B cell (primary cell): ENCODE results near the gene RBM20. TPM values are rescaled to one million over a fixed set of nuclear protein-coding genes. Genes with fewer than 3 reads are reported as not detected.

Experiments used
- ATAC-seq: fragments of 200-7000 bp; cut with Tn5 transposase; one replicate; pipeline ENCODE4 v1.10.0; 2021; ENCODE audit warnings: low read depth, mild to moderate bottlenecking, moderate number of reproducible peaks, moderate library complexity
- CTCF ChIA-PET: fragments of 350-600 bp; sonication (Branson Sonifier 250); formaldehyde crosslinking; loops from one replicate; lab custom pipeline; 2021; ENCODE audit warnings: antibody characterized with exemption, inconsistent platforms; lab: Charles Lee
- POLR2A ChIA-PET: fragments of 350-600 bp; sonication (Branson Sonifier 250); formaldehyde crosslinking; loops from one replicate; lab custom pipeline; 2021; ENCODE audit warnings: antibody characterized with exemption; lab: Charles Lee
- DNase-seq: peaks from one replicate; pipeline ENCODE4 v3.0.0; 2013
- H2AFZ ChIP-seq: 2 replicates; pipeline ENCODE4 v1.6.1; 2012; ENCODE audit warnings: mild to moderate bottlenecking, low read depth, low read length; ENCODE audit not compliant: insufficient read depth, poor library complexity, severe bottlenecking
- H3K27ac ChIP-seq, 2 donors: 1 replicate in 1 of 2; 2 replicates in 1 of 2; pipeline ENCODE4 v1.5.1; 2012 to 2013; ENCODE audit warnings: low read length in 2 of 2, mild to moderate bottlenecking in 2 of 2, moderate library complexity in 1 of 2
- H3K27me3 ChIP-seq, 4 experiments: fragments of 200-600 bp in 1 of 4; sonication (generic) in 1 of 4; replicated peaks in 1 of 4; 1 replicate in 2 of 4; 2 replicates in 2 of 4; pipeline versions ENCODE4 v1.6.1 to v1.7.0; 2013 to 2016; ENCODE audit warnings: low read length in 3 of 4, mild to moderate bottlenecking in 2 of 4, mixed read lengths in 1 of 4, moderate library complexity in 1 of 4; ENCODE audit not compliant: insufficient read depth in 4 of 4, control insufficient read depth in 3 of 4; ENCODE audit errors: control extremely low read depth in 1 of 4
- H3K36me3 ChIP-seq, 2 experiments: replicated peaks in 1 of 2; 1 replicate in 1 of 2; 2 replicates in 1 of 2; pipeline versions ENCODE4 v1.6.1 to v1.7.1; 2013; ENCODE audit warnings: low read length in 1 of 2; ENCODE audit not compliant: insufficient read depth in 2 of 2, control insufficient read depth in 1 of 2; ENCODE audit errors: control extremely low read depth in 1 of 2, extremely low read depth in 1 of 2
- H3K4me1 ChIP-seq, 2 donors: fragments of 200-600 bp in 1 of 2; sonication (generic) in 1 of 2; 1 replicate in 1 of 2; 2 replicates in 1 of 2; pipeline versions ENCODE4 v1.5.1 to v1.6.1; 2013 to 2017; ENCODE audit warnings: low read length in 2 of 2; ENCODE audit not compliant: control insufficient read depth in 2 of 2, insufficient read depth in 2 of 2
- H3K4me2 ChIP-seq: replicated peaks from 2 replicates; pipeline ENCODE3; 2012; ENCODE audit warnings: mild to moderate bottlenecking, low read depth, low read length; ENCODE audit not compliant: poor library complexity, severe bottlenecking
- H3K4me3 ChIP-seq, 5 experiments: fragments of 200-600 bp in 1 of 5; sonication (generic) in 1 of 5; 1 replicate in 3 of 5; 2 replicates in 2 of 5; pipeline versions ENCODE4 v1.5.1 to v1.7.0; 2011 to 2016; ENCODE audit warnings: low read length in 4 of 5, mild to moderate bottlenecking in 4 of 5, low read depth in 2 of 5, control low read depth in 1 of 5, moderate library complexity in 1 of 5; ENCODE audit not compliant: insufficient read depth in 1 of 5; ENCODE audit errors: control extremely low read depth in 1 of 5, extremely low read depth in 1 of 5
- H3K79me2 ChIP-seq: fragments of 200-600 bp; sonication (generic); one replicate; pipeline ENCODE4 v1.6.0; 2016; ENCODE audit warnings: low read length; ENCODE audit not compliant: control insufficient read depth, insufficient read depth
- H3K9ac ChIP-seq: fragments of 200-600 bp; sonication (generic); 2 replicates; pipeline ENCODE4 v1.6.1; 2017; ENCODE audit warnings: mild to moderate bottlenecking, low read length, moderate library complexity
- H3K9me3 ChIP-seq, 3 donors: one replicate each; pipeline versions ENCODE4 v1.6.1 to v1.7.1; 2013; ENCODE audit warnings: low read length in 2 of 3; ENCODE audit not compliant: control insufficient read depth in 2 of 3, insufficient read depth in 1 of 3; ENCODE audit errors: control extremely low read depth in 1 of 3
- H4K20me1 ChIP-seq: 2 replicates; pipeline ENCODE4 v1.6.0; 2012; ENCODE audit warnings: mild to moderate bottlenecking, low read length; ENCODE audit not compliant: insufficient read depth, control insufficient read depth, poor library complexity, severe bottlenecking
- H3K27ac Mint-ChIP-seq: one replicate; pipeline ENCODE4 v1.8.0; 2021; ENCODE audit warnings: mixed read lengths
- H3K27me3 Mint-ChIP-seq: one replicate; pipeline ENCODE4 v1.8.0; 2021; ENCODE audit warnings: mixed read lengths
- H3K4me1 Mint-ChIP-seq: one replicate; pipeline ENCODE4 v1.8.0; 2021; ENCODE audit warnings: mixed read lengths
- H3K4me3 Mint-ChIP-seq: one replicate; pipeline ENCODE4 v1.8.0; 2021; ENCODE audit warnings: mixed read lengths
- H3K9me3 Mint-ChIP-seq: one replicate; pipeline ENCODE4 v1.8.0; 2022; ENCODE audit warnings: mixed read lengths; ENCODE audit not compliant: insufficient read depth
- EZH2 ChIP-seq: IDR thresholded peaks from 2 replicates; pipeline ENCODE4 v1.6.1; 2012; ENCODE audit warnings: borderline replicate concordance, low read depth, mild to moderate bottlenecking, moderate library complexity, low read length; ENCODE audit not compliant: insufficient read depth, poor library complexity, severe bottlenecking
- WGBS: methylation state at CpG from one replicate; pipeline ENCODE4 v1.1.5; 2013; ENCODE audit warnings: missing lambda C conversion rate; ENCODE audit not compliant: insufficient coverage; 5-methylcytosine and 5-hydroxymethylcytosine counted together
- intact Hi-C: fragments of 100-400 bp; cut with micrococcal nuclease; formaldehyde crosslinking; loops from one replicate; pipeline ENCODE4 v1.10.0; 2022
- polyA plus RNA-seq: library from polyadenylated mRNA; depleted of rRNA; stranded (reverse); fragments of >200 nt; gene quantifications from 2 replicates; pipeline ENCODE4 v1.2.3, GENCODE V29; 2012
- total RNA-seq, 2 donors: library from RNA; stranded (reverse); fragments of 120-200 nt in 1 of 2; gene quantifications; 1 replicate in 1 of 2; 2 replicates in 1 of 2; pipeline versions ENCODE4 v1.2.3 to v1.2.4, GENCODE V29; 2013 to 2022
- TF ChIP-seq, protein P1 (sequence below): fragments of 200-600 bp; IDR thresholded peaks from one replicate; pipeline ENCODE4 v1.8.0; 2022; ENCODE audit warnings: antibody characterized with exemption, mild to moderate bottlenecking

Gene RBM20
- total and polyA plus RNA-seq, 2 donors (not counting 1 experiment from before 2014, with no cell fraction given), result not detected

DNA sequence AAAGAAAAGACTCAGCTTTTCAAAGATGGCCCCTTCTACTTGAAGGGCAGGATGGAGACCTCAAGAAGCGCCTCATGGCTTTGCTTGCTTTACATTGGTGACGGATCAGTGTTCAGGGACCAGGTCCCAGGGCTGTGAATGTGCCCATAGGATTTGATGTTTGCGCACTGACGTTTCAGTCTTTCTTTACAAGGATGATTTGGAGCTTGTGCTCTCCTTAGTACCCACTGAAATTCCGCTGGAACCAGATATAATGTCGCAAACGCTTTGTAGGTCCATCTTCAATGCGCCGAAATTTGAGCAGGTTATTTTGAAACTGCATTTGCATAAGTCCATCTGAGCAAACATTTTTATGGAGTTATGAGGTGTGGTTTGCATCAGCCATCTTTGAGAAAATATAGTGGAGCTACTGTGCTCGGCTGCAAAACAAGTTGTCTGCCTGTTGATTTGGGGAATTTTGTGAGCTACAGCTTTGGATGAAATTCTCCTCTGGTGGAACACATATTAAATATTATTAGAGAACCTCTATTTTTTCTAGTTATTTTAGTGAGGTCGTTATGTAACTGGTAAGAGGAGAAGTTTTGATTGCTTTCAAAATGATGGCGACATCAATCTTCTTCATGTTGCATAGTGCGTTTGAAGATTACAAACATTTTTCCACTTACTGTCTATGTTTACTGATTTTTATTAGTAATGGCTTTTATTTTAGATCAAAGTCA, 2.4 kb downstream of the RBM20 start:
- H3K27me3 ChIP-seq, result peaks cover 0 to 44% (median 42%) of the 10 kb centered on the region in 4 experiments
- H3K4me1 ChIP-seq, result peaks cover 28 to 34% of the 10 kb centered on the region in 2 donors
- peaks cover 58% of the 10 kb centered on the region for H3K27me3 Mint-ChIP-seq
- intact Hi-C loops, result no loop called here
- peaks cover 0 to 9% (median 0%) of the 10 kb centered on the region in 3 donors for H3K9me3 ChIP-seq
- no peak overlapping the region for H3K4me3 Mint-ChIP-seq
- H4K20me1 ChIP-seq, result no peaks in the 10 kb centered on the region
- H3K4me3 ChIP-seq, result no peak overlapping the region
- H3K4me1 Mint-ChIP-seq, result peaks cover 46% of the 10 kb centered on the region
- ChIA-PET CTCF (no interaction called here), POLR2A (no interaction called here)
- H3K27ac Mint-ChIP-seq, result no peak overlapping the region
- H3K9me3 Mint-ChIP-seq, result no peaks in the 10 kb centered on the region
- H3K4me2 ChIP-seq, result no peak overlapping the region
- 82% methylated on average over 9 of the region's 13 CpGs for WGBS
- TF ChIP-seq, protein P1, sequence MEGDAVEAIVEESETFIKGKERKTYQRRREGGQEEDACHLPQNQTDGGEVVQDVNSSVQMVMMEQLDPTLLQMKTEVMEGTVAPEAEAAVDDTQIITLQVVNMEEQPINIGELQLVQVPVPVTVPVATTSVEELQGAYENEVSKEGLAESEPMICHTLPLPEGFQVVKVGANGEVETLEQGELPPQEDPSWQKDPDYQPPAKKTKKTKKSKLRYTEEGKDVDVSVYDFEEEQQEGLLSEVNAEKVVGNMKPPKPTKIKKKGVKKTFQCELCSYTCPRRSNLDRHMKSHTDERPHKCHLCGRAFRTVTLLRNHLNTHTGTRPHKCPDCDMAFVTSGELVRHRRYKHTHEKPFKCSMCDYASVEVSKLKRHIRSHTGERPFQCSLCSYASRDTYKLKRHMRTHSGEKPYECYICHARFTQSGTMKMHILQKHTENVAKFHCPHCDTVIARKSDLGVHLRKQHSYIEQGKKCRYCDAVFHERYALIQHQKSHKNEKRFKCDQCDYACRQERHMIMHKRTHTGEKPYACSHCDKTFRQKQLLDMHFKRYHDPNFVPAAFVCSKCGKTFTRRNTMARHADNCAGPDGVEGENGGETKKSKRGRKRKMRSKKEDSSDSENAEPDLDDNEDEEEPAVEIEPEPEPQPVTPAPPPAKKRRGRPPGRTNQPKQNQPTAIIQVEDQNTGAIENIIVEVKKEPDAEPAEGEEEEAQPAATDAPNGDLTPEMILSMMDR, result no peak
- TF ChIP-seq EZH2, result no peak
- no peaks in the 10 kb centered on the region for H3K36me3 ChIP-seq
- ATAC-seq (no peak), DNase-seq (no peak)
- no peak overlapping the region for H2AFZ ChIP-seq
- no peak overlapping the region for H3K27ac ChIP-seq
- no peaks in the 10 kb centered on the region for H3K79me2 ChIP-seq
- no peak overlapping the region for H3K9ac ChIP-seq

DNA sequence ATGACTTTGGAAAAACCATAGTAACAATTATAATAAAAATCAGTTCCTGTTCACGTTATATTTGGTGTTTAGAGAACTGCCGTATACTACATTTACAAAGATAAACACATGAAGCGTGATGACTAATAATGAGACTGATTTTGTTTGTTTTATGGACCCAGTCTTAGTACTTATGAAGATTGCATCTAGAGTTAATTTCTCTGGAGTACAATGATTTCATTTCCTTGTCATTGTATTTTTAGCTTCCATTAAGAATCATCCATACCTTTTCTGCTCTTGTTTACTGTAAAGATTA, 2.9 kb downstream of the RBM20 start:
- Mint-ChIP-seq H3K27ac (no peak overlapping the region), H3K27me3 (peaks cover 54% of the 10 kb centered on the region), H3K9me3 (no peaks in the 10 kb centered on the region), H3K4me3 (no peak overlapping the region), H3K4me1 (peaks cover 48% of the 10 kb centered on the region)
- no peaks in the 10 kb centered on the region for H3K36me3 ChIP-seq
- H3K4me2 ChIP-seq, result no peak overlapping the region
- DNase-seq, result no peak
- ChIA-PET POLR2A (no interaction called here), CTCF (no interaction called here)
- TF ChIP-seq EZH2, result no peak
- TF ChIP-seq, protein P1, result no peak
- peaks cover 29 to 34% of the 10 kb centered on the region in 2 donors for H3K4me1 ChIP-seq
- no peaks in the 10 kb centered on the region for H3K79me2 ChIP-seq
- intact Hi-C loops, result no loop called here
- no peak overlapping the region for H3K27ac ChIP-seq
- no peak for ATAC-seq
- H4K20me1 ChIP-seq, result no peaks in the 10 kb centered on the region
- H3K9ac ChIP-seq, result no peak overlapping the region
- peaks cover 0 to 9% (median 0%) of the 10 kb centered on the region in 3 donors for H3K9me3 ChIP-seq
- peaks cover 0 to 41% (median 37%) of the 10 kb centered on the region in 4 experiments for H3K27me3 ChIP-seq
- H3K4me3 ChIP-seq, result no peak overlapping the region
- no peak overlapping the region for H2AFZ ChIP-seq
- no CpG with 5 or more reads among the region's 3 CpGs for WGBS
